Left lung (tissue), 10 donors: ENCODE measurements around the gene CPNE7. TPM values are rescaled to one million over a fixed set of nuclear protein-coding genes. Genes with fewer than 3 reads are reported as not detected.

Source experiments
- ATAC-seq: fragments of 200-7000 bp; cut with Tn5 transposase; one replicate; pipeline ENCODE4 v1.9.1; 2020; ENCODE audit warnings: moderate library complexity
- DNase-seq, 4 donors: peaks; one replicate each; pipeline ENCODE4 v3.0.0-alpha.2; 2013 to 2020
- H3K27ac ChIP-seq, 2 donors: fragments of 200-600 bp; sonication (generic) in 1 of 2; one replicate each; pipeline versions ENCODE4 v1.5.0 to v1.8.0; 2020 to 2021
- H3K27me3 ChIP-seq, 2 donors: fragments of 200-600 bp; sonication (generic) in 1 of 2; one replicate each; pipeline versions ENCODE4 v1.5.0 to v1.8.0; 2020 to 2021
- H3K36me3 ChIP-seq, 2 donors: fragments of 200-600 bp; sonication (generic) in 1 of 2; one replicate each; pipeline versions ENCODE4 v1.5.0 to v1.8.0; 2020 to 2021
- H3K4me1 ChIP-seq, 2 donors: fragments of 200-600 bp; one replicate each; pipeline ENCODE4 v1.8.0; 2021
- H3K4me3 ChIP-seq, 2 donors: fragments of 200-600 bp; sonication (generic) in 1 of 2; one replicate each; pipeline versions ENCODE4 v1.5.0 to v1.8.0; 2020 to 2021; ENCODE audit warnings: mild to moderate bottlenecking in 1 of 2
- H3K9me3 ChIP-seq, 2 donors: fragments of 200-600 bp; sonication (generic) in 1 of 2; one replicate each; pipeline versions ENCODE4 v1.5.0 to v1.8.0; 2020 to 2021
- intact Hi-C, 2 donors: fragments of 100-400 bp; cut with DNase I; formaldehyde crosslinking; loops; one replicate each; pipeline versions ENCODE4 v1.11.2 to v1.14.2; 2022
- polyA plus RNA-seq, 6 donors: library from polyadenylated mRNA; unstranded; fragments of 120-200 nt; gene quantifications; one replicate each; pipeline ENCODE4 v1.2.1, GENCODE V29; 2013; ENCODE audit not compliant: insufficient read length in 6 of 6
- total RNA-seq, 2 donors: library from RNA; stranded (reverse); fragmentation: NEBNext Ultra II Directional; extraction: Animal tissue kit (Norgen Biotek cat#: 25700); gene quantifications; one replicate each; pipeline ENCODE4 v1.2.1, GENCODE V29; 2021
- TF ChIP-seq, protein P1 (sequence below), 2 donors: fragments of 200-600 bp; sonication (generic) in 1 of 2; IDR thresholded peaks; one replicate each; pipeline versions ENCODE4 v1.5.0 to v1.8.0; 2021; ENCODE audit warnings: antibody characterized with exemption in 2 of 2
- donor health status: DM: no; HTN: yes; CAD: no.
- donor health status: DM: no; HTN: no; CAD: no.

The CPNE7 gene
- total and polyA plus RNA-seq, 8 donors = 0.26 to 1.3 (median 0.36) TPM; not detected in 1

DNA sequence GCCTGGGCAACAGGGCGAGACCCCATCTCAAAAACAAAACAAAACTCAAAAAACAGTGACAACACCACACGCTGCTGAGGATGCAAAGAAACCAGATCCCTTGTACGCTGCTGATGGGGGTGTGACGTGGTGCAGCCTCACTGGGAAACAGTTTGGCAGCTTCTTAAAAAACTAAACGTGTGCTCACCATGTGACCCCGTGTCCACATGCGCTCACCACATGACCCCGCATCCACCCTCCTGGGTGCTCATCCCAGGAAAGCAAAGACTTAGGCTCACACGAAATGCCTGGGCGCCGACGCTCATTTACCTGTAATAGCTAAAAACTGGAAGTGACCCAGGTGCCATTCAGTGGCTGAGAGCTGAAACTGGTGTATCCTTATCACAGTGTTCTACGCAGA is 35.0 kb upstream of the CPNE7 start:
- H3K9me3 ChIP-seq = no peaks in the 10 kb centered on the region
- TF ChIP-seq, protein P1, sequence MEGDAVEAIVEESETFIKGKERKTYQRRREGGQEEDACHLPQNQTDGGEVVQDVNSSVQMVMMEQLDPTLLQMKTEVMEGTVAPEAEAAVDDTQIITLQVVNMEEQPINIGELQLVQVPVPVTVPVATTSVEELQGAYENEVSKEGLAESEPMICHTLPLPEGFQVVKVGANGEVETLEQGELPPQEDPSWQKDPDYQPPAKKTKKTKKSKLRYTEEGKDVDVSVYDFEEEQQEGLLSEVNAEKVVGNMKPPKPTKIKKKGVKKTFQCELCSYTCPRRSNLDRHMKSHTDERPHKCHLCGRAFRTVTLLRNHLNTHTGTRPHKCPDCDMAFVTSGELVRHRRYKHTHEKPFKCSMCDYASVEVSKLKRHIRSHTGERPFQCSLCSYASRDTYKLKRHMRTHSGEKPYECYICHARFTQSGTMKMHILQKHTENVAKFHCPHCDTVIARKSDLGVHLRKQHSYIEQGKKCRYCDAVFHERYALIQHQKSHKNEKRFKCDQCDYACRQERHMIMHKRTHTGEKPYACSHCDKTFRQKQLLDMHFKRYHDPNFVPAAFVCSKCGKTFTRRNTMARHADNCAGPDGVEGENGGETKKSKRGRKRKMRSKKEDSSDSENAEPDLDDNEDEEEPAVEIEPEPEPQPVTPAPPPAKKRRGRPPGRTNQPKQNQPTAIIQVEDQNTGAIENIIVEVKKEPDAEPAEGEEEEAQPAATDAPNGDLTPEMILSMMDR (IDR thresholded peaks at IDR 0.05) = no peak
- H3K27me3 ChIP-seq = no peaks in the 10 kb centered on the region
- H3K36me3 ChIP-seq = peaks cover 0 to 65% of the 10 kb centered on the region in 2 donors
- no peak for ATAC-seq
- no peak overlapping the region for H3K4me3 ChIP-seq
- no peak for DNase-seq
- intact Hi-C loops = no loop called here
- no peaks in the 10 kb centered on the region for H3K4me1 ChIP-seq
- H3K27ac ChIP-seq = no peak overlapping the region

GRCh38 chr16:89541792-89542191 is 33.8 kb upstream of the CPNE7 start:
- Histone ChIP-seq H3K4me1 (no peaks in the 10 kb centered on the region), H3K27me3 (no peaks in the 10 kb centered on the region), H3K4me3 (no peak overlapping the region), H3K36me3 (peaks cover 0 to 72% of the 10 kb centered on the region in 2 donors), H3K27ac (no peak overlapping the region), H3K9me3 (no peaks in the 10 kb centered on the region)
- intact Hi-C loops = no loop called here
- TF ChIP-seq, protein P1 (IDR thresholded peaks at IDR 0.05) = no peak
- DNase-seq (no peak), ATAC-seq (no peak)

- TF ChIP-seq, protein P1 (IDR thresholded peaks at IDR 0.05) = no peak
- intact Hi-C loops = no loop called here
- Histone ChIP-seq H3K27ac (no peak overlapping the region), H3K4me1 (no peaks in the 10 kb centered on the region), H3K4me3 (no peak overlapping the region), H3K27me3 (no peaks in the 10 kb centered on the region), H3K9me3 (no peaks in the 10 kb centered on the region), H3K36me3 (peaks cover 0 to 72% of the 10 kb centered on the region in 2 donors)
- no peak for ATAC-seq
- no peak for DNase-seq
Observed at GRCh38 chr16:89544113-89544512, 31.4 kb upstream of the CPNE7 start.

- intact Hi-C loops = no loop called here
- TF ChIP-seq, protein P1 (IDR thresholded peaks at IDR 0.05) = no peak
- Histone ChIP-seq H3K27ac (no peak overlapping the region), H3K4me1 (no peaks in the 10 kb centered on the region), H3K9me3 (no peaks in the 10 kb centered on the region), H3K27me3 (no peaks in the 10 kb centered on the region), H3K36me3 (peaks cover 0 to 77% of the 10 kb centered on the region in 2 donors), H3K4me3 (no peak overlapping the region)
- DNase-seq (no peak), ATAC-seq (no peak)
Observed at GRCh38 chr16:89544713-89545043, 30.9 kb upstream of the CPNE7 start.

DNA sequence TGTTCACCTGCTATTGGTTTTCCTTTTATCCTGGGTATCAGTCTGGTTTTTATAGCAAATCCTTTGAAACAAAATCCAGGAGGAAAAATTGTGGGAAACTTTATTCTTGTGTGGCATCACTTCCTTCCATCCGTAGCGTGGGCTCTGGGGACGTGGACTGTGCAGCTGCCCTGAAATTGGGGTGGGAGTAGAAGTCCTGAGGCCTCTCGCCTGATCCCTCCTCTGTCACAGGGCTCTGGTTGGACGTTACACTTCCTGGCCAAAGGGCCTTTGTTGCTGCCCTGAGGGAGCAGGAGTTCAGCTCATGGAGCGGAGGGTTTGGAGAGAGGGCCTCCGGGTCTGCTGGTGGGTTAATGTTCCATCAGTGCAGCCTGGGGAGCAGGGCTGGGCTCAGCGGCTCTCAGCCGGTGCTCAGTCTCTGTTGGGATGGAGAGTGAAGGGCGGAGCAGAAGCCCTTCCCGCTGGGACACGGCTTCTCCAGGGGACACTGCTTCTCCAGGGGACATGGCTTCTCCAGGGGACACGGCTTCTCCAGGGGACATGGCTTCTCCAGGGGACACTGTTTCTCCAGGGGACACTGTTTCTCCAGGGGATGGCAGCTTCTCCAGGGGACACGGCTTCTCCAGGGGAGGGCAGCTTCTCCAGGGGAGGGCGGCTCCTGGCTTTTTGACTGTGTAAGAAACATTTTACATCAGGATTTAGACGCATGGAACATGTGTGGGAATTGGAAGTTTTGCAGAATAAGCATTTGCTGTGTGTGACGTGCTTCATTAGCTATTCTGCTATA is 30.3 kb upstream of the CPNE7 start:
- Histone ChIP-seq H3K27ac (no peak overlapping the region), H3K36me3 (peaks cover 0 to 81% of the 10 kb centered on the region in 2 donors), H3K27me3 (no peaks in the 10 kb centered on the region), H3K4me1 (no peaks in the 10 kb centered on the region), H3K4me3 (no peak overlapping the region), H3K9me3 (no peaks in the 10 kb centered on the region)
- DNase-seq (no peak), ATAC-seq (no peak)
- intact Hi-C loops = no loop called here
- TF ChIP-seq, protein P1 (IDR thresholded peaks at IDR 0.05) = no peak
